HCT116 (cell line): Measurements from ENCODE around the gene TNN.

Experiments
- EGR1 ChIP-seq: IDR thresholded peaks from 2 replicates; pipeline ENCODE4 v1.6.1; 2012; ENCODE audit warnings: low read depth
- EZH2phosphoT487 ChIP-seq: fragments of 200-600 bp; IDR thresholded peaks from 2 replicates; pipeline ENCODE4 v1.6.1; 2018; ENCODE audit warnings: antibody characterized with exemption, borderline replicate concordance
- JUND ChIP-seq: IDR thresholded peaks from 2 replicates; pipeline ENCODE4 v1.6.1; 2012
- POLR2A ChIP-seq: IDR thresholded peaks from 2 replicates; pipeline ENCODE4 v1.7.0; 2011; ENCODE audit warnings: borderline replicate concordance; ENCODE audit not compliant: insufficient read depth, insufficient read length; ENCODE audit errors: extremely low read depth
- RAD21 ChIP-seq: IDR thresholded peaks from 2 replicates; pipeline ENCODE4 v1.6.1; 2012; ENCODE audit warnings: low read depth, mild to moderate bottlenecking
- TF ChIP-seq, protein P1 (sequence below), 3 experiments: fragments of 200-600 bp in 1 of 3; sonication (generic) in 1 of 3; IDR thresholded peaks in 2 of 3; conservative IDR thresholded peaks in 1 of 3; 2 replicates each; pipeline ENCODE4 v1.5.1; 2012 to 2017; ENCODE audit warnings: low read depth in 2 of 3, low read length in 2 of 3, antibody characterized with exemption in 1 of 3, borderline replicate concordance in 1 of 3, control low read depth in 1 of 3, mild to moderate bottlenecking in 1 of 3, mixed read lengths in 1 of 3, mixed run types in 1 of 3, moderate library complexity in 1 of 3; ENCODE audit not compliant: insufficient read depth in 1 of 3
- TF ChIP-seq, protein P2 (sequence below): IDR thresholded peaks from 2 replicates; pipeline ENCODE4 v1.6.1; 2012; ENCODE audit warnings: low read depth

DNA sequence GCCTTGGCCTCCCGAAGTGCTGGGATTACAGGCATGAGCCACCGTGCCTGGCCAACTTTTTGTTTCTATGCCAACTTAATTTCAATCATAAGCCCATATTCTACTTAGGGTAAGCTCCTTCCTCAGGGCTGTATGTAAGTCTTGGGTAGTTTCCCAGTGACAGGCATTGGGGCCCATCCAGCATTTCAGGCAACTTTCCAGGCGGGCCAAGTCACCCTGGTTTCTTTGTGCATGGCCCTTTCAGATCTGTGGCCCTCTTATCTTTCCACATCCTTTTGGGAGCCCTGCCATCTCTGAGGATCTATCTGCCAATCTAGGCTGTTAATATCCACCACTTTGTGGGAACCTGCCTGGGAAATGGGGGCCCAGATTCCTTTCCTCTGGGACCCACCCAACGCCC, 58.7 kb downstream of the TNN start:
- TF ChIP-seq, protein P1, sequence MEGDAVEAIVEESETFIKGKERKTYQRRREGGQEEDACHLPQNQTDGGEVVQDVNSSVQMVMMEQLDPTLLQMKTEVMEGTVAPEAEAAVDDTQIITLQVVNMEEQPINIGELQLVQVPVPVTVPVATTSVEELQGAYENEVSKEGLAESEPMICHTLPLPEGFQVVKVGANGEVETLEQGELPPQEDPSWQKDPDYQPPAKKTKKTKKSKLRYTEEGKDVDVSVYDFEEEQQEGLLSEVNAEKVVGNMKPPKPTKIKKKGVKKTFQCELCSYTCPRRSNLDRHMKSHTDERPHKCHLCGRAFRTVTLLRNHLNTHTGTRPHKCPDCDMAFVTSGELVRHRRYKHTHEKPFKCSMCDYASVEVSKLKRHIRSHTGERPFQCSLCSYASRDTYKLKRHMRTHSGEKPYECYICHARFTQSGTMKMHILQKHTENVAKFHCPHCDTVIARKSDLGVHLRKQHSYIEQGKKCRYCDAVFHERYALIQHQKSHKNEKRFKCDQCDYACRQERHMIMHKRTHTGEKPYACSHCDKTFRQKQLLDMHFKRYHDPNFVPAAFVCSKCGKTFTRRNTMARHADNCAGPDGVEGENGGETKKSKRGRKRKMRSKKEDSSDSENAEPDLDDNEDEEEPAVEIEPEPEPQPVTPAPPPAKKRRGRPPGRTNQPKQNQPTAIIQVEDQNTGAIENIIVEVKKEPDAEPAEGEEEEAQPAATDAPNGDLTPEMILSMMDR (IDR thresholded peaks at IDR 0.05 in 2 of 3, conservative IDR thresholded peaks at IDR 0.05 in 1 of 3; ENCODE audit: borderline replicate concordance in 1 of 3, insufficient read depth in 1 of 3, low read depth in 2 of 3, low read length in 2 of 3) = no peak
- no peak for TF ChIP-seq POLR2A
- TF ChIP-seq EZH2phosphoT487 = no peak
- TF ChIP-seq JUND = no peak
- TF ChIP-seq EGR1 = no peak
- TF ChIP-seq, protein P2, sequence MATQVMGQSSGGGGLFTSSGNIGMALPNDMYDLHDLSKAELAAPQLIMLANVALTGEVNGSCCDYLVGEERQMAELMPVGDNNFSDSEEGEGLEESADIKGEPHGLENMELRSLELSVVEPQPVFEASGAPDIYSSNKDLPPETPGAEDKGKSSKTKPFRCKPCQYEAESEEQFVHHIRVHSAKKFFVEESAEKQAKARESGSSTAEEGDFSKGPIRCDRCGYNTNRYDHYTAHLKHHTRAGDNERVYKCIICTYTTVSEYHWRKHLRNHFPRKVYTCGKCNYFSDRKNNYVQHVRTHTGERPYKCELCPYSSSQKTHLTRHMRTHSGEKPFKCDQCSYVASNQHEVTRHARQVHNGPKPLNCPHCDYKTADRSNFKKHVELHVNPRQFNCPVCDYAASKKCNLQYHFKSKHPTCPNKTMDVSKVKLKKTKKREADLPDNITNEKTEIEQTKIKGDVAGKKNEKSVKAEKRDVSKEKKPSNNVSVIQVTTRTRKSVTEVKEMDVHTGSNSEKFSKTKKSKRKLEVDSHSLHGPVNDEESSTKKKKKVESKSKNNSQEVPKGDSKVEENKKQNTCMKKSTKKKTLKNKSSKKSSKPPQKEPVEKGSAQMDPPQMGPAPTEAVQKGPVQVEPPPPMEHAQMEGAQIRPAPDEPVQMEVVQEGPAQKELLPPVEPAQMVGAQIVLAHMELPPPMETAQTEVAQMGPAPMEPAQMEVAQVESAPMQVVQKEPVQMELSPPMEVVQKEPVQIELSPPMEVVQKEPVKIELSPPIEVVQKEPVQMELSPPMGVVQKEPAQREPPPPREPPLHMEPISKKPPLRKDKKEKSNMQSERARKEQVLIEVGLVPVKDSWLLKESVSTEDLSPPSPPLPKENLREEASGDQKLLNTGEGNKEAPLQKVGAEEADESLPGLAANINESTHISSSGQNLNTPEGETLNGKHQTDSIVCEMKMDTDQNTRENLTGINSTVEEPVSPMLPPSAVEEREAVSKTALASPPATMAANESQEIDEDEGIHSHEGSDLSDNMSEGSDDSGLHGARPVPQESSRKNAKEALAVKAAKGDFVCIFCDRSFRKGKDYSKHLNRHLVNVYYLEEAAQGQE = no peak
- no peak for TF ChIP-seq RAD21
